ENCODE measurements around the gene C5orf63.

Gene C5orf63

GRCh38 chr5:127101935-127102334, 28.6 kb upstream of the C5orf63 start:
- H3K9me3 ChIP-seq (ENCODE audit: insufficient read depth, low read length, severe bottlenecking), result no peaks in the 10 kb centered on the region
- no peak overlapping the region for H2AFZ ChIP-seq (ENCODE audit: low read depth, low read length)
- H3K4me1 ChIP-seq (ENCODE audit: insufficient read depth, low read length), result no peaks in the 10 kb centered on the region
- H3K36me3 ChIP-seq (ENCODE audit: insufficient read depth, low read length), result no peaks in the 10 kb centered on the region
- DNase-seq (no peak), ATAC-seq (ENCODE audit: insufficient read depth, low read depth) (no peak)
- no peaks in the 10 kb centered on the region for H4K20me1 ChIP-seq (ENCODE audit: insufficient read depth, low read length)
- no peak overlapping the region for H3K4me2 ChIP-seq (ENCODE audit: insufficient read depth, low read length)
- H3K4me3 ChIP-seq (ENCODE audit: low read depth in 1 of 2, low read length in 2 of 2), result no peak overlapping the region
- no peak overlapping the region for H3K27ac ChIP-seq (ENCODE audit: low read length)
- H3K79me2 ChIP-seq (ENCODE audit: insufficient read depth, low read length), result no peaks in the 10 kb centered on the region
- H3K9ac ChIP-seq (ENCODE audit: low read depth, low read length), result no peak overlapping the region
- TF ChIP-seq EZH2 (IDR thresholded peaks at IDR 0.05; ENCODE audit: borderline replicate concordance, low read depth, low read length, severe bottlenecking) (no peak), CTCF (IDR thresholded peaks at IDR 0.05; ENCODE audit: borderline replicate concordance, extremely low read depth, low read length, poor library complexity, severe bottlenecking) (no peak)
- no peaks in the 10 kb centered on the region for H3K27me3 ChIP-seq (ENCODE audit: insufficient read depth, low read length, poor library complexity)

GRCh38 chr5:127101533-127101932, 28.2 kb upstream of the C5orf63 start:
- Histone ChIP-seq H3K9me3 (ENCODE audit: insufficient read depth, low read length, severe bottlenecking) (no peaks in the 10 kb centered on the region), H3K27me3 (ENCODE audit: insufficient read depth, low read length, poor library complexity) (no peaks in the 10 kb centered on the region), H3K27ac (ENCODE audit: low read length) (no peak overlapping the region), H3K4me1 (ENCODE audit: insufficient read depth, low read length) (no peaks in the 10 kb centered on the region), H3K9ac (ENCODE audit: low read depth, low read length) (no peak overlapping the region), H3K36me3 (ENCODE audit: insufficient read depth, low read length) (no peaks in the 10 kb centered on the region), H2AFZ (ENCODE audit: low read depth, low read length) (no peak overlapping the region), H3K79me2 (ENCODE audit: insufficient read depth, low read length) (no peaks in the 10 kb centered on the region), H4K20me1 (ENCODE audit: insufficient read depth, low read length) (no peaks in the 10 kb centered on the region), H3K4me2 (ENCODE audit: insufficient read depth, low read length) (no peak overlapping the region), H3K4me3 (ENCODE audit: low read depth in 1 of 2, low read length in 2 of 2) (no peak overlapping the region)
- no peak for TF ChIP-seq EZH2 (IDR thresholded peaks at IDR 0.05; ENCODE audit: borderline replicate concordance, low read depth, low read length, severe bottlenecking)
- TF ChIP-seq CTCF (IDR thresholded peaks at IDR 0.05; ENCODE audit: borderline replicate concordance, extremely low read depth, low read length, poor library complexity, severe bottlenecking), result no peak
- DNase-seq, result no peak
- ATAC-seq (ENCODE audit: insufficient read depth, low read depth), result no peak

- Histone ChIP-seq H3K4me3 (ENCODE audit: low read depth in 1 of 2, low read length in 2 of 2) (no peak overlapping the region), H3K4me2 (ENCODE audit: insufficient read depth, low read length) (no peak overlapping the region), H3K9me3 (ENCODE audit: insufficient read depth, low read length, severe bottlenecking) (no peaks in the 10 kb centered on the region), H4K20me1 (ENCODE audit: insufficient read depth, low read length) (no peaks in the 10 kb centered on the region), H2AFZ (ENCODE audit: low read depth, low read length) (no peak overlapping the region), H3K36me3 (ENCODE audit: insufficient read depth, low read length) (no peaks in the 10 kb centered on the region), H3K4me1 (ENCODE audit: insufficient read depth, low read length) (no peaks in the 10 kb centered on the region), H3K27me3 (ENCODE audit: insufficient read depth, low read length, poor library complexity) (peaks cover 4% of the 10 kb centered on the region), H3K27ac (ENCODE audit: low read length) (no peak overlapping the region), H3K79me2 (ENCODE audit: insufficient read depth, low read length) (no peaks in the 10 kb centered on the region), H3K9ac (ENCODE audit: low read depth, low read length) (no peak overlapping the region)
- DNase-seq, result no peak
- no peak for TF ChIP-seq EZH2 (IDR thresholded peaks at IDR 0.05; ENCODE audit: borderline replicate concordance, low read depth, low read length, severe bottlenecking)
- TF ChIP-seq CTCF (IDR thresholded peaks at IDR 0.05; ENCODE audit: borderline replicate concordance, extremely low read depth, low read length, poor library complexity, severe bottlenecking), result no peak
- peak; percentile 48 for ATAC-seq (ENCODE audit: insufficient read depth, low read depth)
Observed at GRCh38 chr5:127098241-127098640, 24.9 kb upstream of the C5orf63 start.

GRCh38 chr5:127097278-127097677, 24.0 kb upstream of the C5orf63 start:
- peaks cover 4% of the 10 kb centered on the region for H3K27me3 ChIP-seq (ENCODE audit: insufficient read depth, low read length, poor library complexity)
- H3K4me3 ChIP-seq (ENCODE audit: low read depth in 1 of 2, low read length in 2 of 2), result no peak overlapping the region
- no peaks in the 10 kb centered on the region for H3K79me2 ChIP-seq (ENCODE audit: insufficient read depth, low read length)
- ATAC-seq (ENCODE audit: insufficient read depth, low read depth) (no peak), DNase-seq (no peak)
- TF ChIP-seq CTCF (IDR thresholded peaks at IDR 0.05; ENCODE audit: borderline replicate concordance, extremely low read depth, low read length, poor library complexity, severe bottlenecking), result no peak
- H3K4me1 ChIP-seq (ENCODE audit: insufficient read depth, low read length), result no peaks in the 10 kb centered on the region
- no peak overlapping the region for H2AFZ ChIP-seq (ENCODE audit: low read depth, low read length)
- H3K27ac ChIP-seq (ENCODE audit: low read length), result no peak overlapping the region
- no peaks in the 10 kb centered on the region for H3K9me3 ChIP-seq (ENCODE audit: insufficient read depth, low read length, severe bottlenecking)
- no peak overlapping the region for H3K9ac ChIP-seq (ENCODE audit: low read depth, low read length)
- H4K20me1 ChIP-seq (ENCODE audit: insufficient read depth, low read length), result no peaks in the 10 kb centered on the region
- no peak overlapping the region for H3K4me2 ChIP-seq (ENCODE audit: insufficient read depth, low read length)
- H3K36me3 ChIP-seq (ENCODE audit: insufficient read depth, low read length), result no peaks in the 10 kb centered on the region
